Vagina (tissue), 2 donors: ENCODE measurements around the gene EHBP1L1. TPM values are rescaled to one million over a fixed set of nuclear protein-coding genes. Genes with fewer than 3 reads are reported as not detected.

Experiments used
- DNase-seq, 2 donors: peaks; one replicate each; pipeline ENCODE4 v3.0.0-alpha.2; 2017; ENCODE audit errors: extremely low spot score in 2 of 2
- H3K27ac ChIP-seq: fragments of 200-600 bp; sonication (generic); one replicate; pipeline ENCODE4 v1.5.1; 2019
- H3K27me3 ChIP-seq: fragments of 200-600 bp; sonication (generic); one replicate; pipeline ENCODE4 v1.5.1; 2019
- H3K36me3 ChIP-seq, 2 donors: fragments of 200-600 bp; sonication (generic); one replicate each; pipeline ENCODE4 v1.5.1; 2017 to 2019
- H3K4me1 ChIP-seq: fragments of 200-600 bp; sonication (generic); one replicate; pipeline ENCODE4 v1.5.1; 2019
- H3K4me3 ChIP-seq, 2 donors: fragments of 200-600 bp; sonication (generic); 1 replicate in 1 of 2; 2 replicates in 1 of 2; pipeline ENCODE4 v1.5.1; 2016 to 2019
- H3K9me3 ChIP-seq: fragments of 200-600 bp; sonication (generic); one replicate; pipeline ENCODE4 v1.5.1; 2019
- CTCF ChIP-seq, 3 experiments: fragments of 450-650 bp in 2 of 3; fragments of 200-600 bp in 1 of 3; sonication (generic) in 1 of 3; IDR thresholded peaks; one replicate each; pipeline ENCODE4 v1.5.1; 2017 to 2019; ENCODE audit warnings: antibody characterized with exemption in 3 of 3, mild to moderate bottlenecking in 2 of 3, moderate library complexity in 2 of 3
- POLR2A ChIP-seq, 2 donors: fragments of 450-650 bp; IDR thresholded peaks; one replicate each; pipeline ENCODE4 v1.6.1; 2017; ENCODE audit warnings: antibody characterized with exemption in 2 of 2, mild to moderate bottlenecking in 2 of 2, moderate library complexity in 2 of 2
- POLR2AphosphoS5 ChIP-seq, 2 donors: sonication (generic); formaldehyde crosslinking; IDR thresholded peaks; one replicate each; pipeline ENCODE4 v1.9.0; 2017; ENCODE audit warnings: antibody characterized with exemption in 2 of 2, mild to moderate bottlenecking in 2 of 2, low read depth in 1 of 2; ENCODE audit not compliant: insufficient read depth in 1 of 2
- intact Hi-C: fragments of 100-400 bp; cut with DNase I; formaldehyde crosslinking; loops from one replicate; pipeline ENCODE4 v1.15.1; 2023
- total RNA-seq: library from RNA; depleted of rRNA; stranded (reverse); fragments of >200 nt; gene quantifications from one replicate; pipeline ENCODE4 v1.2.3, GENCODE V29; 2016

The EHBP1L1 gene
- total RNA-seq, 1 donor from 2014 or later: 123 TPM

GRCh38 chr11:65565624-65566453, 10.0 kb upstream of the EHBP1L1 start:
- no peak for DNase-seq
- H3K4me3 ChIP-seq: no peak overlapping the region
- H3K27me3 ChIP-seq: no peaks in the 10 kb centered on the region
- H3K36me3 ChIP-seq: no peaks in the 10 kb centered on the region
- no peaks in the 10 kb centered on the region for H3K9me3 ChIP-seq
- no peak for TF ChIP-seq CTCF (IDR thresholded peaks at IDR 0.05)
- TF ChIP-seq POLR2AphosphoS5 (IDR thresholded peaks at IDR 0.05; ENCODE audit: insufficient read depth in 1 of 2, low read depth in 1 of 2): no peak
- TF ChIP-seq POLR2A (IDR thresholded peaks at IDR 0.05): no peak
- peak overlapping the region; percentile 18 for H3K27ac ChIP-seq
- H3K4me1 ChIP-seq: peaks cover 46% of the 10 kb centered on the region
- intact Hi-C loops: no loop called here

GRCh38 chr11:65569164-65569972, 6.5 kb upstream of the EHBP1L1 start:
- intact Hi-C loops: no loop called here
- Histone ChIP-seq H3K4me3 (peak overlapping the region; percentile 81 to 98), H3K4me1 (peaks cover 69% of the 10 kb centered on the region), H3K27me3 (no peaks in the 10 kb centered on the region), H3K36me3 (no peaks in the 10 kb centered on the region), H3K27ac (peak overlapping the region; percentile 93), H3K9me3 (no peaks in the 10 kb centered on the region)
- DNase-seq: no peak
- TF ChIP-seq POLR2A (IDR thresholded peaks at IDR 0.05) (no peak), CTCF (IDR thresholded peaks at IDR 0.05) (no peak), POLR2AphosphoS5 (IDR thresholded peaks at IDR 0.05; ENCODE audit: insufficient read depth in 1 of 2, low read depth in 1 of 2) (no peak)

- Histone ChIP-seq H3K4me1 (peaks cover 78% of the 10 kb centered on the region), H3K4me3 (peak within 1 kb of the TSS; percentile 81 to 98), H3K27ac (peak within 1 kb of the TSS; percentile 93), H3K27me3 (no peaks in the 10 kb centered on the region), H3K9me3 (no peaks in the 10 kb centered on the region), H3K36me3 (no peaks in the 10 kb centered on the region)
- intact Hi-C loops: loop anchor here (5.0 kb wide), 1 partner anchor 42 kb away; the partner anchor contains the start of gene MAP3K11
- TF ChIP-seq CTCF (IDR thresholded peaks at IDR 0.05) (peak; percentile 18 to 51 (median 24)), POLR2A (IDR thresholded peaks at IDR 0.05) (peak in 1 of 2 donors; percentile 49), POLR2AphosphoS5 (IDR thresholded peaks at IDR 0.05; ENCODE audit: insufficient read depth in 1 of 2, low read depth in 1 of 2) (peak; percentile 98)
- DNase-seq: peak; percentile 97 to 99
Observed at GRCh38 chr11:65569973-65570918, 5.6 kb upstream of the EHBP1L1 start, which contains the start of gene ZNRD2. Gene ZNRD2, plus strand, starts transcription at chr11:65570477. Its CDS starts 15 bp downstream, at chr11:65570492.

GRCh38 chr11:65571420-65571819, 4.4 kb upstream of the EHBP1L1 start:
- H3K27ac ChIP-seq: peak overlapping the region; percentile 93
- peak overlapping the region; percentile 81 to 98 for H3K4me3 ChIP-seq
- TF ChIP-seq CTCF (IDR thresholded peaks at IDR 0.05): no peak
- no peak for TF ChIP-seq POLR2AphosphoS5 (IDR thresholded peaks at IDR 0.05; ENCODE audit: insufficient read depth in 1 of 2, low read depth in 1 of 2)
- TF ChIP-seq POLR2A (IDR thresholded peaks at IDR 0.05): no peak
- no peaks in the 10 kb centered on the region for H3K27me3 ChIP-seq
- H3K36me3 ChIP-seq: no peaks in the 10 kb centered on the region
- peaks cover 81% of the 10 kb centered on the region for H3K4me1 ChIP-seq
- DNase-seq: no peak
- H3K9me3 ChIP-seq: no peaks in the 10 kb centered on the region
- intact Hi-C loops: loop anchor here (5.0 kb wide), 1 partner anchor 41 kb away; the partner anchor contains the start of gene MAP3K11
